Fibroblast of skin of right biceps (primary cell): ENCODE results near the gene LDLRAD4.
A peak's percentile ranks its signal among the peaks of the same experiment; 100 is the strongest.

Source experiments
- DNase-seq: peaks from one replicate; pipeline ENCODE4 v3.0.0-alpha.2; 2013

The LDLRAD4 gene

DNA sequence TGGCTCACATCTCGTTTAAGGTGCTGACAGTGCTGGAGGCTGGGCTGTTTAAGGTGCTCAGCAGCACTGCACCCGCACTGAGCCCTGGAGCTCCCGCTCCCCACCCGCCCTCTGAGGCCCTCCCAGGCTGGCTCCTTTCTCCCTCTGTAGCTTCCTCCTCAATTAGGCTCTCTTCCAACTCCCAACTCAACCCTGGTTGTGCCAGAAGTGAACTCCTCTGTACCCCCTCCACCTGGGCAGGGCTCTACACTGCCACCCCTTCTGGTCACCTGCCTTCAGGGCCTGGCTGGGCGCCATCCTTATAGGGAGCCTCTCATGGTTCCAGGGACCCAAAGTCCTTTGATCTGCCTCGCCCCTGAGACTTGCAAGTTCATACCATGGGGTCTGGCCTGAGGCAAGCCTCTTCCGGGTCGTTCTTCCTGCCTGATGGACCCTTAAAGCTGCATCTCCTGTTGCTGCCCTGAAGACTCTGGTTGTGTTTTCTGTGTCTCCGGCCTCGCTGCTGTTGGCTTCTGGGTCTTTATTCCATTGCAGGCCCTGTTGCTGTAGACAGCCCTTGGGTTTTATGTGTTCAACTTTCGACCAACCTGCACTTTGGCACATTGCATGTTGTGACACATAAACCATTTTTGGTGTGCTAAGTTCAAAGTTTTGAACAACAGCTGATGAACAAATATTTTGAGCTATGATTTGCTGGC is 199.6 kb downstream of the LDLRAD4 start:
- no peak for DNase-seq

- no peak for DNase-seq
These were observed 202.6 kb downstream of the LDLRAD4 start for GRCh38 chr18:13420969-13421686.

DNA sequence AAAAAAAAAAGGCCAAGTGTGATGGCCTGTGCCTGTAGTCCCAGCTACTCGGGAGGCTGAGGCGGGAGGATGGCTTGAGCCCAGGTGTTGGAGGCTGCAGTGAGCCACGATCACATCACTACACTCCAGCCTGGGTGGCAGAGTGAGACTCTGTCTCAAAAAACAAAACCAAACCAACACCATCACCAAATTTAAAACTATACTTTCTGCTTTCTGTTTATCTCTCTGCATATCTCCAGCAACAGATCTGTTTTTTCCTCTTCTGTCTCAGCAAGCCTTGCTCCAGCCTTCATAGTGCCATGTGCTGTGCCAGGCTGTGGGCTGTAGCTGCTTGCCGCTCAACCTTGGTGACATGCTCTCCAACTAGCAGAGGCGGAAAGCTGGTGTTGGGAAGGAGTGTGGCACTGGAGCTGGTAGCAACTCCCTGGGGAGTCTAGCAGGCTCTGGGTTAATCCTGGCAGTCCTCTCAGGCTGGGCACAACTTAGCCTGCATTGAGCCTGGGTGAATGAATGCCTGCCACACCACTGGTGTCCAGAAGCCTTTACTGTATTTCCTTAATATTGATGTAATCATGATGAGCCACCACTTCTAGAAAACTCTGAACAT is 204.1 kb downstream of the LDLRAD4 start:
- no peak for DNase-seq

DNA sequence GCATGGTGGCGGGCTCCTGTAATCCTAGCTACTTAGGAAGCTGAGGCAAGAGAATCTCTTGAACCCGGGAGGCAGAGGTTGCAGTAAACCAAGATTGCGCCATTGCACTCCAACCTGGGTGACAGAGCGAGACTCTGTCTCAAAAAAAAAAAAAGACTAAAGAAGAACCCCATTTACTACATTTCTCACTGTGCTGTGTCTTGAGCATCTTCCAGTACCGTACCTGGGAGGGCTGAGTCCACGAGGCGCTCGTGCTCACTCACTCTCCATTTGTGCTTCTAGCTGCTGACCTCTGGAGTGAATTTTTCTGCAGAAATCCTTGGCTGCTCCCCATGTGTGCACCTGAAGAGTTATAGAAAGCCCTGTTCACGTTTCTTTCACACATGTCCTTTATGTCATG is 204.8 kb downstream of the LDLRAD4 start:
- DNase-seq, result no peak

DNA sequence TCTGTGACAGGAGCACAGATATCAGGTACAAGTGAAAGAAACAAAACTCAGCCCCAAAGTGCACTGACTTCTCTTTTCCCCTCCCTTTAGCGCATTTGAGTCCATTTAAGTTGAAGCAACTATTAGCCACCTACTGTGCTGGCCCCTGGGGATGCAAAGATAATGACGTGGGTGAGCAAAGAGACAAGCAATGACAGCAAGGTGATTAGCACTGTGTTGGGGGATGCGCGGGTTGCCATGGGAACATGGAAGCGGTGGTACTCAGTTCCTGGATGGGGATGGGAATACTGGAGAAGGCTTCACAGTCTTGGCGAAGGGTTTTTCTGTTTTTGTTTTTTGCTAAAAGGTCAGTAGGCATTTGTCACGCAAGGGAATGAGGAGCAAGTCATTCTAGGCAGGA is 205.8 kb downstream of the LDLRAD4 start:
- DNase-seq, result no peak

DNA sequence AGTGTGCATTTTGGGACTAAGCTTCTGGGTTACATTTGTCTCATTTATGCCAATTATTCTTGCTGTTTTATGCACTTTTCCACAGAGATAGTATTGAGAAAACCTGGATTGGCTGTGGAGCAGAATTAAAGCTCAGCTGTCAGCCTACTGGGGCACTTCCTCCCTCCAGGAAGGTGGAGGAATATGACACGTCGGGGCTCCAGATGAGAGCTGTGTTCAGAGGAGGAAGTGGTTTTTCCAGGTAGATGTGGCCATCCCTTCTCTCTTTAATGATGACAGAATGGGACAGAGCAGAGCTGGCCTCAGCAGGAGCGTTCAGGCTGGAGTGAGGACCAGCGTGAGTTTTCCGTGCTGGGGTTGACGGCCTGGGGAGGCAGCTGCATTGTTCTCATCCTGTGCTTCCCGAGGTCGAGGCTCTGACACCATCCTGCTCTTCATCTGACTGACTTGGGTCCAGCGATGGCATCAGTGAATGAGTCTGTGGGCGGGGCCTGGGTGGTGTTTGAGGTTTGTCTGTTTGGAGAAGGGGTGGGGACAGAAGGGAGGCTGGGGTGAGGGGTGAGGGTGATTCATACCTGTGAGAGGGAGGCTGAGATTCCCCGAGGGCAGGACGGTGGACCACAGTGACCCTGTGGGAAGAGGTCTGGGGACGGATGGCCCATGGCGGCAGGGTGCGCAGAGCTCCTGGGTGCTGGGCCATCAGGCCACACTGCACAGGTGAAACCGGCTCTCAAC is 207.0 kb downstream of the LDLRAD4 start:
- no peak for DNase-seq

GRCh38 chr18:13427354-13427753 is 208.8 kb downstream of the LDLRAD4 start:
- DNase-seq, result no peak

- DNase-seq, result no peak
These were observed 209.8 kb downstream of the LDLRAD4 start for GRCh38 chr18:13428319-13428718.

DNA sequence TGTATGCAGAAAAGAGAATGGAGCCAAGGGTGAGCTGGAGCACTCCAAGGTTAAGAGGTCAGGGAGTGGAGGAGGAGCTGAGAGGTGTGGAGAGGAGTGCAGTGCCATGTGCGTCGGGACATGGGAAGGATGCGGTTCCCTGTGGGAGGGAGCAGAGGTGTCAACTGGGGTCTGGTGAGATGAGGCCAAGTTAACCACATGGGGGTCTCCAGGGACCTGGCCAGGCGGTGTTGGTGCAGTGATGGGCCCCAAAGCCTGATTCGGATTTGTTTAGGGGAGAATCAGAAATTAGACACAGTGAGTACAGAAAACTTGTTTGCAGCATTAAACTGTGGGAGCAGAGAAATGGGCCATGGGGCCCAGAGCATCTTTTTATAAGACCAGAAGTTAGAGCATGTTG is 210.5 kb downstream of the LDLRAD4 start:
- no peak for DNase-seq

GRCh38 chr18:13429884-13430510 is 211.4 kb downstream of the LDLRAD4 start:
- no peak for DNase-seq

DNA sequence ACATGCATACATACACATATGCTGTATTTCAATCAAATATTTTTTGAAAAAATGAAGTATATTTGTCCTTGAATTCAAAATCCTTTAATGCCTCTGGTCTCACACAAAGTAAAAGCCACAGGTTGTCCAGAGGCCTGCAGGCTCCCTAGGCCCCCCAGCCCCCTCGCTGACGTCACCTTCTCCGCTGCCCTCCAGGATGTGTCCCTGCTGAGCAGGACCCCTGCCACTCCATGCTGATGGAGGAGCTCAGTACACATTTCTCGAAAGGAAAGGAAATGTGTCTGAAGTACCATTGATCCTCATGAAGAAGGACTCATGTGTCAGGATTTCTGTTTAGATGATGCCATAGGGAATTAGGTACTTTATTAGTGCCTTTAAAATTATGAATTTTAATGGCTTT is 212.1 kb downstream of the LDLRAD4 start:
- no peak for DNase-seq

- no peak for DNase-seq
These were observed 213.3 kb downstream of the LDLRAD4 start for GRCh38 chr18:13431886-13432285.

DNA sequence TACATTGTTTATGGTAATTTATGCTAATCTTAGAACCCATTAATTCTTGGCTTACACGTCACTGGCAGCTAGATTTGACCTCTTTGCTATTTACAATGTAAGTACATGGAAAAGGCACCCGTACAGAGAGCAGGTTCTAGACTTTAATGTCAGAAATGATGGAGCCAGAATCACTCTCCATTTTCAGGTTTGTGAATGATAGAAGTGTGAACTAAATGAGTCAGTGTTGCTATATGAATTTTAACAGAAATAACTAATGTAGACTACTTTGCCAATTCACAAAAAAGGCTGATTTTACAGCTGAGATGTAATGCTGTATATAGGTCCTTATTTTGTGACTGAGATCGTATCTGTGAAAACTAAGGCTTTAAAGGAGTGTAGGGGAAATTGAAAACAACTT is 214.6 kb downstream of the LDLRAD4 start:
- DNase-seq, result no peak

DNA sequence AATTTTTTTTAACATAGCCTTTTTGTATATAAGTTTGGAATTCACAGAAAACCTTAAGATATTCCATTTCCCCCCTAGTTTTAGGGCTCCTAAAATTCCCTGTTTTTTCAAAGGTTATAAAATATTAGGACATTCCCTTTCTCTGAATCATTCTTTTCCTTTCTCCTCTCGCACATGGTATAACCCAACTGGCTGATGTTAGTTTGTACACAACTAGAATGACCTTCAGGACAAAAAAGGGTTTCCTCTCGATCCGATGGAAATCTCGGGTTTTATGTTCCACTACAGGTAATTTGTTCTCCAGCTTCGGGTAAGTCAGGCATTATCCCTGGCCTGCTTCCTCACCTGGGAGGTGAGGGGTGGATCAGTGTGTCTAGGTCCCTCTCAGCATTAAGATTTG is 215.1 kb downstream of the LDLRAD4 start:
- peak; percentile 26 for DNase-seq

GRCh38 chr18:13434854-13435253 is 216.3 kb downstream of the LDLRAD4 start:
- no peak for DNase-seq

- DNase-seq, result peak; percentile 85
These were observed 217.2 kb downstream of the LDLRAD4 start for GRCh38 chr18:13435586-13436333.

GRCh38 chr18:13436576-13436975 is 218.0 kb downstream of the LDLRAD4 start:
- no peak for DNase-seq

DNA sequence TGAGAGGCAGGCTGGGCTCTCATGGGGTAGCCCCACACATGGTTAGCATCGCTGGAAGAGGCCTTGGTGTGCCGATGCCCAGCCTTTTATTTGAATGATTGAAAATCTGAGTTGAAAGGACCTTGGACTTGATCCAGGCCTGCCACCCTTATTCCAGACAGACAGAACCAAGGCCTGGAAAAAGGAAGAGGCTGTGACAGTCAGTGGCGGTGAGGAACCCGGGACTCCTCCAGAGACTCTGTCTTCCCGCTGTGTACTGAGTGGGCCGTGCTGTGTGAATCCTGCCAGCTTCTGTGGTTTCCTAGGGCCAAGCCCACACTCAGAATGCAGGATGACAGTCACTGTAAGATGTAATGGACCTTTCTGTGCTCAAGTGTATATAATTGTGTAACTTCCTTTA is 218.5 kb downstream of the LDLRAD4 start:
- DNase-seq, result no peak

DNA sequence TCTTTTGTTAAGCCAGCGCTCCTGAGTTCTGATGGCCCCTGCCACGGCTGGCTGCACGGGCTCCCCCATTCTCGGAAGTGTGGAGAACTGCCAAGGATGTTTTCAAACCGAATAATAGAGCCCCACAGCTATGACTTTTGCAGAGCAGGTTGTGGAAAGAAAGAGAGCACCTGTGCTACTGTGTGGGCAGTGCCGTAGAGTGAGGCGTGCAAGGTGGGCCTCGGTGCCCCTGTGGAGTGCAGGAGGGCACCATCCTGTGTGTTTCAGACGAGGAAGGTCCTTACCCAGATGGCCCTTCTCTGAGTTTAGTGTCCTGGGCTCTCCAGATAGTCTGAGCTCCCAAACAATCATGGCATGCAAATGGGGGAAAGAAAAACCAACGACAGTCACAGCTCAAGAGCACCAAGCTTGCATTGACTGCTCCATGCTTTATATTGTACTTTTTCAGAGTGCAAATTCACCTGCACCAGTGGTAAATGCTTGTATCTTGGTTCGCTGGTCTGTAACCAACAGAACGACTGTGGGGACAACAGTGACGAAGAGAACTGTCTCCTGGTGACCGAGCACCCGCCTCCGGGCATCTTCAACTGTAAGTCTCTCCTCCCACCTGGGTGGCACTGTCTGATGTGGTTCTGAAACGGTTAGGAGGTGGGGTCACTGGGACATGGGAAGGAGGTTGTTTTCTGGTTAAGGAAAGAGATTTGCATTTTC is 219.4 kb downstream of the LDLRAD4 start:
- no peak for DNase-seq

GRCh38 chr18:13438507-13439056 is 220.0 kb downstream of the LDLRAD4 start:
- no peak for DNase-seq

DNA sequence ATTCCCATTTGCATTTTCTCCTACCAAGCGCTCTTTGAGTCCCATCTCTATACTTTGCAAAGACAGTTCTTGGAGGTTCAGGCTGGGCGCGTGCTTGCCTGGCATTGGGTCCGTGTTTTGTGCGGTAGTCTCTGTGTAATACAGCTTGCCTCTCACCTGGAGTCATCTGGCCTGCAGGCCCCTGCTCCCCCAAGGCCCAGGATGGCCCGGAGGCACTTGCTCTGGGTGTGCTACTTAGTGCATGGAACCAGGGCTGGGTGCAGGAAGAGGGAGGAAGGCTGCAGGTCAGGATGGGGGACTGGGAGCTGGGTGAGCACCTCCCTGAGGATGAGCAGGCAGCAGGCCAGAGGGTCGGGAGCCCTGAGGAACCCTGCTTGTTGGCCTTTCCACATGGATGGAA is 220.9 kb downstream of the LDLRAD4 start:
- no peak for DNase-seq
